ENCODE results near the gene PPT2. TPM values are rescaled to one million over a fixed set of nuclear protein-coding genes. Genes with fewer than 3 reads are reported as not detected.

The PPT2 gene
- total RNA-seq, 2 donors from 2014 or later = 51.1 to 65.3 TPM

DNA sequence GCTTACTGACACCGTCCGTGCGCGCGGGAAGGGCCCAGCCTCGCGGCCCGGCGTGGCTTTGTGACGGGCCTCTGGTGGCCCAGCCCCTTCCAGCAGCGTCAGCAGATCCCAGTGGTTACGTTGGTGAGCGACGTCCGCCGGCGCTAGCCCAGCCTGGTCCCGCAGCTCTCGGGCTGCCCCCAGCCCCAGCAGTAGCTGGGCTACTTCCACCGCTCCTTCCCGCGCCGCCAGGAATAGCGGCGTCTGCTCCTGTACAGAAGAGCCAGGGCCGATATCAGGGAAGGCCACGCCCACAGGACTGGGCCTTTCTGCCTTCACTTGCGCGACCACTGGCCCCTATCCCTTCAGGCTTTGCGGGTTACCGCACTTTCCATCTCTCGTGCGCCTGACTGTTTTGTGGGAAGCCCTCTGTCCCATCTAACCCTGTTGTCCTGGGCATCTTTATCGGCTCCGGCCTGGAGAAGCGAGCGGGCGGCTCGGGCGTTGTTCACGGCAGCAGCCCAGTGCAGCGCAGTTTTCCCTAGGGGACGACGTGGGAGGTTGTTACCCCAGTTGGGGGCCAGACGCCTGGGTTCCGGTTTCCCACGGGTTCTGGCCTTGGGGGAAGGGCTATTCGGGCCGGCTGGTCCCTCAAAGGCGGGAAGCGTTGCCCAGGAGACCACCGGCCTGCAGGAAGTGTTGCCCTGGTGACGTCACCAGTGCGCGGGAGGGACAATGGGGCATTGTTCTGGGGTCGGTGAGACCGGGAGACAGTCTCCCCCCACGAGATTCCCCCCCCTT is 42.2 kb downstream of the PPT2 start:
- Mint-ChIP-seq H3K27me3 (ENCODE audit: insufficient read depth) (peaks cover 8% of the 10 kb centered on the region), H3K9me3 (no peaks in the 10 kb centered on the region), H3K36me3 (ENCODE audit: low read depth) (no peaks in the 10 kb centered on the region), H3K4me3 (peak overlapping the region; percentile 87), H3K27ac (peak overlapping the region; percentile 100), H3K4me1 (peaks cover 20% of the 10 kb centered on the region)
- Histone ChIP-seq H3K4me1 (ENCODE audit: control insufficient read depth, insufficient read depth, low read length) (peaks cover 4% of the 10 kb centered on the region), H3K4me3 (ENCODE audit: low read length) (peak overlapping the region; percentile 93), H3K27me3 (ENCODE audit: control insufficient read depth, insufficient read depth, low read length, poor library complexity, severe bottlenecking) (no peaks in the 10 kb centered on the region), H3K9me3 (ENCODE audit: control insufficient read depth, low read length) (no peaks in the 10 kb centered on the region), H3K9ac (ENCODE audit: extremely low read depth, low read length, poor library complexity, severe bottlenecking) (peak overlapping the region; percentile 98), H3K27ac (ENCODE audit: low read depth, low read length) (peak overlapping the region; percentile 100), H3K36me3 (ENCODE audit: control insufficient read depth, insufficient read depth, low read length) (no peaks in the 10 kb centered on the region)
- 0 to 1% methylated on average over 22 to 57 of the region's 58 CpGs for WGBS, 2 experiments (ENCODE audit: insufficient coverage in 1 of 2, insufficient read length in 1 of 2)
- TF ChIP-seq, protein P1, sequence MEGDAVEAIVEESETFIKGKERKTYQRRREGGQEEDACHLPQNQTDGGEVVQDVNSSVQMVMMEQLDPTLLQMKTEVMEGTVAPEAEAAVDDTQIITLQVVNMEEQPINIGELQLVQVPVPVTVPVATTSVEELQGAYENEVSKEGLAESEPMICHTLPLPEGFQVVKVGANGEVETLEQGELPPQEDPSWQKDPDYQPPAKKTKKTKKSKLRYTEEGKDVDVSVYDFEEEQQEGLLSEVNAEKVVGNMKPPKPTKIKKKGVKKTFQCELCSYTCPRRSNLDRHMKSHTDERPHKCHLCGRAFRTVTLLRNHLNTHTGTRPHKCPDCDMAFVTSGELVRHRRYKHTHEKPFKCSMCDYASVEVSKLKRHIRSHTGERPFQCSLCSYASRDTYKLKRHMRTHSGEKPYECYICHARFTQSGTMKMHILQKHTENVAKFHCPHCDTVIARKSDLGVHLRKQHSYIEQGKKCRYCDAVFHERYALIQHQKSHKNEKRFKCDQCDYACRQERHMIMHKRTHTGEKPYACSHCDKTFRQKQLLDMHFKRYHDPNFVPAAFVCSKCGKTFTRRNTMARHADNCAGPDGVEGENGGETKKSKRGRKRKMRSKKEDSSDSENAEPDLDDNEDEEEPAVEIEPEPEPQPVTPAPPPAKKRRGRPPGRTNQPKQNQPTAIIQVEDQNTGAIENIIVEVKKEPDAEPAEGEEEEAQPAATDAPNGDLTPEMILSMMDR (conservative IDR thresholded peaks at IDR 0.05) = no peak
- DNase-seq = peak; percentile 95

DNA sequence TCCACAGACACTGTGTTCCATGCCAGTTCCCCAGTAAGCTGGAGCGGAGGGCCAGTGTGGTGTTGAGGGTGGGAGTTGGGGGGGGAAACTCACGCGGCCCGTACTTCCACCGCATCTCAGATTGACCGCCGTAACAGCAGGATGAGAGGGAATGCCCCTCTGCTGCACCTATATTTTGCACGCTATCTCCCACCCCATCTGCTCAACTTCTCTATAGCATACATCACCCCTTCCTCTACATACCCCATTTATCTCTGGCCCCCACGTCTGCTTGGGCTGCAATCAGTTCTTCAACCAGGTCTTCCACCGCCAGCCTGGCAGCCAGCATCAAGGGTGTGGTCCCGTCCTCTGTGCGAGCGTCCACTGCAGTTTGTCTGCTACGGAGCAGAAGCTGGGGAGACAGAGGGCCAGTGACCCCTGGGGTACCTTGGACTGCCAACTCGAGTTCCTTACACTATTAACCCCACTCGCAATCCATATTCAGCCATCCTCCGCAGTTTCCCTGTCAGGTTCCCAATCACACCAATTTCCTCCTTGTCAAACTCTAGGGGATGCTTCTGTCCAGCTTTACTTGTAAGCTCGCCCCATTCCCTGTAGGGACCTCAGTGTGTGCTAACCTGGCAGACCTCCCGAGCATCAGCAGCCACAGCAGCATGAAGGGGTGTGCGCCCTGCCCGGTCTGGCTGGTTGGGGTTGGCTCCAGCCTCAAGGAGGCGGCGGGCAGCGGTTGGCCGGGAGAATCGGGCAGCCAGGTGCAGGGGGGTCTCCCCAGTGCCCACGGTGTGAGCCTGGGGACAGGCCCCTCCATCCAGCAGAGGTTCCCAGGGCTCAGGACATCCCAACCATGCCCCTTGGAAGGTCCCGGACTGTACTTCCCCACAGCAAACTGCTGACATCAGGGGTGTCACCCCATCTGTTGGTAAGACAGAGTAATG is 43.0 kb downstream of the PPT2 start:
- Mint-ChIP-seq H3K36me3 (ENCODE audit: low read depth) (no peaks in the 10 kb centered on the region), H3K4me1 (peaks cover 16% of the 10 kb centered on the region), H3K9me3 (no peaks in the 10 kb centered on the region), H3K27ac (peak overlapping the region; percentile 100), H3K27me3 (ENCODE audit: insufficient read depth) (peaks cover 10% of the 10 kb centered on the region), H3K4me3 (peak overlapping the region; percentile 87)
- H3K9me3 ChIP-seq (ENCODE audit: control insufficient read depth, low read length) = no peaks in the 10 kb centered on the region
- H3K27ac ChIP-seq (ENCODE audit: low read depth, low read length) = peak overlapping the region; percentile 100
- no peaks in the 10 kb centered on the region for H3K36me3 ChIP-seq (ENCODE audit: control insufficient read depth, insufficient read depth, low read length)
- DNase-seq = no peak
- WGBS, 2 experiments (ENCODE audit: insufficient coverage in 1 of 2, insufficient read length in 1 of 2) = 82 to 84% methylated on average over 9 to 27 of the region's 28 CpGs
- no peaks in the 10 kb centered on the region for H3K27me3 ChIP-seq (ENCODE audit: control insufficient read depth, insufficient read depth, low read length, poor library complexity, severe bottlenecking)
- H3K4me1 ChIP-seq (ENCODE audit: control insufficient read depth, insufficient read depth, low read length) = peaks cover 4% of the 10 kb centered on the region
- peak overlapping the region; percentile 93 for H3K4me3 ChIP-seq (ENCODE audit: low read length)
- peak overlapping the region; percentile 98 for H3K9ac ChIP-seq (ENCODE audit: extremely low read depth, low read length, poor library complexity, severe bottlenecking)
- TF ChIP-seq, protein P1 (conservative IDR thresholded peaks at IDR 0.05) = no peak

DNA sequence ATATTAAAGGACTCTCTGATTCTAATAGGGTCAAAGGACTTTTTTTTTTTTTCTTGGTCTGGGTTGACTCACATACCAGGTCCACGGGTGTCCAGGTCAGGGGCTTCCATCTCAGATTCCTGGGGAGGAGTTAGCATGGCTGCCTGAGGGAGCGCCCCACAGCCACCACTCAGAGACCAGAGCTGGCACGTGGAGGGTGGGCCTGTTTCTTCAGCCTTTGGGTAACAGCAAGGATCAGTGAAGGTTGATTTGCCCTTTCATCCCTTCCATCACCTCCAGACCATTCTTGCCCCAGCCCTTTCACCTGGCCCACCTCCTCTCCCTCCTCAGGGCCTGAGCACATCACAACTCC is 44.4 kb downstream of the PPT2 start:
- peaks cover 10% of the 10 kb centered on the region for H3K27me3 Mint-ChIP-seq (ENCODE audit: insufficient read depth)
- no peak overlapping the region for H3K27ac ChIP-seq (ENCODE audit: low read depth, low read length)
- H3K27me3 ChIP-seq (ENCODE audit: control insufficient read depth, insufficient read depth, low read length, poor library complexity, severe bottlenecking) = no peaks in the 10 kb centered on the region
- peaks cover 11% of the 10 kb centered on the region for H3K4me1 Mint-ChIP-seq
- TF ChIP-seq, protein P1 (conservative IDR thresholded peaks at IDR 0.05) = no peak
- no peak overlapping the region for H3K4me3 Mint-ChIP-seq
- no peaks in the 10 kb centered on the region for H3K9me3 Mint-ChIP-seq
- H3K9ac ChIP-seq (ENCODE audit: extremely low read depth, low read length, poor library complexity, severe bottlenecking) = no peak overlapping the region
- DNase-seq = no peak
- no peaks in the 10 kb centered on the region for H3K4me1 ChIP-seq (ENCODE audit: control insufficient read depth, insufficient read depth, low read length)
- H3K27ac Mint-ChIP-seq = no peak overlapping the region
- no peaks in the 10 kb centered on the region for H3K9me3 ChIP-seq (ENCODE audit: control insufficient read depth, low read length)
- H3K4me3 ChIP-seq (ENCODE audit: low read length) = no peak overlapping the region
- no peaks in the 10 kb centered on the region for H3K36me3 Mint-ChIP-seq (ENCODE audit: low read depth)
- no peaks in the 10 kb centered on the region for H3K36me3 ChIP-seq (ENCODE audit: control insufficient read depth, insufficient read depth, low read length)
- 82 to 87% methylated on average over 3 of the region's 3 CpGs for WGBS, 2 experiments (ENCODE audit: insufficient coverage in 1 of 2, insufficient read length in 1 of 2)
